GM12892 (cell line): ENCODE data around the gene PHYHIPL.

ENCODE experiments used
- POLR2A ChIP-seq: IDR thresholded peaks from 2 replicates; pipeline ENCODE4 v1.6.1; 2011; ENCODE audit warnings: low read depth, low read length, control low read depth
- POLR2AphosphoS5 ChIP-seq: IDR thresholded peaks from 2 replicates; pipeline ENCODE4 v1.6.1; 2011; ENCODE audit warnings: low read depth, low read length, control low read depth

GRCh38 chr10:59271160-59271559, 94.7 kb downstream of the PHYHIPL start:
- TF ChIP-seq POLR2A (no peak), POLR2AphosphoS5 (no peak)
